HG03280 (cell line): ENCODE measurements around the gene SH3BP2.

Experiments used
- ATAC-seq: cut with Tn5 transposase; IDR thresholded peaks from one replicate; pipeline ENCODE4 v1.9.1; 2021; ENCODE audit warnings: mild to moderate bottlenecking, moderate library complexity; ENCODE audit not compliant: unreplicated experiment

The SH3BP2 gene

GRCh38 chr4:2869659-2870058 lies 76.8 kb downstream of the SH3BP2 start:
- no peak for ATAC-seq

- no peak for ATAC-seq
Measured at GRCh38 chr4:2870082-2870481, 77.2 kb downstream of the SH3BP2 start.

- ATAC-seq: no peak
Measured at GRCh38 chr4:2871466-2871865, 78.6 kb downstream of the SH3BP2 start.

- ATAC-seq: no peak
Measured at GRCh38 chr4:2871911-2872310, 79.0 kb downstream of the SH3BP2 start.

- no peak for ATAC-seq
Measured at GRCh38 chr4:2873329-2873728, 80.4 kb downstream of the SH3BP2 start.

GRCh38 chr4:2874861-2875260 lies 82.0 kb downstream of the SH3BP2 start:
- ATAC-seq: no peak

GRCh38 chr4:2875556-2875955 lies 82.7 kb downstream of the SH3BP2 start:
- no peak for ATAC-seq

GRCh38 chr4:2878346-2878745 lies 85.5 kb downstream of the SH3BP2 start:
- no peak for ATAC-seq

- ATAC-seq: no peak
Measured at GRCh38 chr4:2879026-2879425, 86.1 kb downstream of the SH3BP2 start.

GRCh38 chr4:2881431-2881830 lies 88.5 kb downstream of the SH3BP2 start:
- no peak for ATAC-seq

GRCh38 chr4:2882341-2882740 lies 89.5 kb downstream of the SH3BP2 start:
- no peak for ATAC-seq

GRCh38 chr4:2886161-2886560 lies 93.3 kb downstream of the SH3BP2 start:
- no peak for ATAC-seq

GRCh38 chr4:2886622-2887021 lies 93.7 kb downstream of the SH3BP2 start:
- ATAC-seq: no peak

- ATAC-seq: no peak
Measured at GRCh38 chr4:2887343-2887742, 94.5 kb downstream of the SH3BP2 start.

GRCh38 chr4:2888886-2889285 lies 96.0 kb downstream of the SH3BP2 start:
- no peak for ATAC-seq
